DND-41 (cell line): ENCODE data around the gene NEXMIF.

Experiments
- CTCF ChIP-seq: IDR thresholded peaks from 2 replicates; pipeline ENCODE4 v1.5.1; 2012; ENCODE audit warnings: borderline replicate concordance, low read length, moderate library complexity, mild to moderate bottlenecking; ENCODE audit not compliant: poor library complexity, severe bottlenecking; ENCODE audit errors: extremely low read depth
- EZH2 ChIP-seq: IDR thresholded peaks from 3 replicates; pipeline ENCODE4 v1.6.1; 2012; ENCODE audit warnings: borderline replicate concordance, low read depth, mild to moderate bottlenecking, moderate library complexity, low read length, inconsistent platforms; ENCODE audit not compliant: severe bottlenecking

- TF ChIP-seq CTCF (no peak), EZH2 (no peak)
Observed at GRCh38 chrX:74705269-74705668, 220.0 kb downstream of the NEXMIF start.
